Effector memory CD4-positive, alpha-beta T cell (primary cell): Measurements from ENCODE around the gene MUC4.
"Not testable (repeated sequence)": the region's sequence is repeated elsewhere in the genome, so short reads cannot be mapped to it uniquely, and the experiment has no call there.

ENCODE experiments used
- DNase-seq, 3 donors: peaks; one replicate each; pipeline ENCODE4 v3.0.0-alpha.2; 2020
- H3K27ac ChIP-seq: 2 replicates; pipeline ENCODE4 v1.7.0; 2013; ENCODE audit warnings: mild to moderate bottlenecking, low read length, moderate library complexity; ENCODE audit not compliant: insufficient read depth, poor library complexity, severe bottlenecking
- H3K27me3 ChIP-seq: replicated peaks from 2 replicates; pipeline ENCODE4 v1.7.0; 2013; ENCODE audit warnings: mild to moderate bottlenecking, low read length; ENCODE audit not compliant: insufficient read depth, control insufficient read depth, poor library complexity, severe bottlenecking
- H3K36me3 ChIP-seq: 2 replicates; pipeline ENCODE4 v1.7.0; 2013; ENCODE audit warnings: mild to moderate bottlenecking, low read length, moderate library complexity; ENCODE audit not compliant: control insufficient read depth, insufficient read depth
- H3K4me1 ChIP-seq: 2 replicates; pipeline ENCODE4 v1.7.0; 2013; ENCODE audit warnings: low read length, mild to moderate bottlenecking; ENCODE audit not compliant: control insufficient read depth, insufficient read depth, poor library complexity, severe bottlenecking
- H3K4me3 ChIP-seq: 2 replicates; pipeline ENCODE4 v1.7.0; 2013; ENCODE audit warnings: low read length, low read depth, mild to moderate bottlenecking; ENCODE audit not compliant: insufficient read depth, poor library complexity, severe bottlenecking
- H3K9me3 ChIP-seq: 2 replicates; pipeline ENCODE4 v1.7.0; 2013; ENCODE audit warnings: mild to moderate bottlenecking, low read length, moderate library complexity; ENCODE audit not compliant: control insufficient read depth

MUC4 gene

DNA sequence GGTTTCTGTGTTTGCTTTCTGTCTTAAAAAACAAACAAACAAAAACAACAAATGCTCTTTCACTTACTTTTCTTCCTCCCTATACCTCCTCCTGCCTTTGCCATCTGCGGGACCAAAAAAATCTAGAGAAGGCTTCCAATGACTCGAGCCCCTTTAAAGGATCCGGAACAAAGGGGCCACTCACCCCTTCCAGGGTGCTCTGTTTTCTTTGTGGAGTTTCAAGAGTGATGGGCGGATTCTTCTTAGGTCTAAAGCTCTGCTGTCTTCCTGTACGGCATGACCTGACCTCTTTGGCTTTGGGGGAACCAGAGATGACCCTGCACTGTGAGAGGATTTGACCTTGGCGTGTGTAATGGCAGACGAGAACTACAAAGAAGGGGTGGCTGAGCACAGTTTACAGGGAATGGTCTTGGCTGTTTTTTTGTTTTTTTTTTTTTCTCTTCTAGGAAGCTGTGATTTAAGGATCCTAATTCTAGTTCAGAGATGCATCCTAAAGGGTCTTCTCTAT, 93.2 kb downstream of the MUC4 start:
- no peaks in the 10 kb centered on the region for H3K4me1 ChIP-seq

DNA sequence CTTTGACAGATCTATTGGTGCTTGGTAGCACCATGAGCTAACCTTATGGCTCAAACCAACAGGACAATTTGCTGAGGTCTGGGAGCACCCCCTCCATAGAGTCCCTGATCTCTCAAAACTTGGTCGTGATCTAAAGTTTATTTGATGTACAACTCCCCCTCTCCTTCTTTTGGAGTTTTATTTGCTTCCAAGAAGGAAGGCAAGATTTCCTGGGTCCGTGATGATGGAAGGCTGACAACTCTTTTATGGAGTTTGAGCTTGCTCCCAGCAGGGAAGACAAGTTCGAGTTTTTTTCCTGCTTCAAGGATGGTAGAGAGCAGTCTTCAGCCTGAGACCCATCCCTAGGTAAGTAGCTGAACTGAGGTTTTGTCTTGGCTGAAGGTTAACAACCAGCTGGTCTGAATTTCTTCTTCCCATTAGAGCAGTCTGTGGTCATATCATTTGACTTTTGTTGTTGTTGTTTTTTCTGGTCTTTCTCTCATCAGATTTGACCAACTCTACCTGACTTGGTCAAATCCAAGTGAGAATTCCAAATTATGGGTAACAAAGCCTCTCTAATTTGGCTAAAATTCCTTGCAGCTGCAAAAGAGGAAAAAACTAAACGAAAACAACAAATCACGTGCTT, 93.8 kb downstream of the MUC4 start:
- no peak for DNase-seq
- H3K4me1 ChIP-seq: no peaks in the 10 kb centered on the region

More for the DNA sequence above, 93.2 kb downstream of the MUC4 start:
- H3K4me3 ChIP-seq: no peak overlapping the region
- no peaks in the 10 kb centered on the region for H3K9me3 ChIP-seq
- peaks cover 3% of the 10 kb centered on the region for H3K36me3 ChIP-seq
- H3K27ac ChIP-seq: no peak overlapping the region
- no peaks in the 10 kb centered on the region for H3K27me3 ChIP-seq
- DNase-seq: no peak

DNA sequence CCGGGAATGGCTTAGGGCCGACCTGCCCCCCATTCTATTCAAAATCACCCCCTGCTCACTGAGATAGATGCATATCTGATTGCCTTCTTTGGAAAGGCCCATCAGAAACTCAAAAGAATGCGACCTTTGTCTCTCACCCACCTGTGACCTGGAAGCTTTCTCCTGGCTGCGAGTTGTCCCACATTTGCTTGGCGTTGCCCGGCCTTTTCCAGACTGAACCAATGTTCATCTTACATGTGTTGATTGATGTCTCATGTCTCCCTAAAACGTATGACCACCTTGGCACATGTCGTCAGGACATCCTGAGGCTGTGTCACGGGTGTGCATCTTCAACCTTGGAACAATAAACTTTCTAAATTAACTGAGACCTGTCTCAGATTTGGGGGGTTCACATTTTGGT, 94.3 kb downstream of the MUC4 start:
- Histone ChIP-seq H3K27me3 (no peaks in the 10 kb centered on the region), H3K4me3 (no peak overlapping the region), H3K27ac (no peak overlapping the region), H3K9me3 (no peaks in the 10 kb centered on the region), H3K36me3 (peaks cover 3% of the 10 kb centered on the region), H3K4me1 (no peaks in the 10 kb centered on the region)
- DNase-seq: no peak

More for the DNA sequence above, 93.8 kb downstream of the MUC4 start:
- Histone ChIP-seq H3K9me3 (no peaks in the 10 kb centered on the region), H3K27me3 (no peaks in the 10 kb centered on the region), H3K36me3 (peaks cover 3% of the 10 kb centered on the region), H3K27ac (no peak overlapping the region), H3K4me3 (no peak overlapping the region)

DNA sequence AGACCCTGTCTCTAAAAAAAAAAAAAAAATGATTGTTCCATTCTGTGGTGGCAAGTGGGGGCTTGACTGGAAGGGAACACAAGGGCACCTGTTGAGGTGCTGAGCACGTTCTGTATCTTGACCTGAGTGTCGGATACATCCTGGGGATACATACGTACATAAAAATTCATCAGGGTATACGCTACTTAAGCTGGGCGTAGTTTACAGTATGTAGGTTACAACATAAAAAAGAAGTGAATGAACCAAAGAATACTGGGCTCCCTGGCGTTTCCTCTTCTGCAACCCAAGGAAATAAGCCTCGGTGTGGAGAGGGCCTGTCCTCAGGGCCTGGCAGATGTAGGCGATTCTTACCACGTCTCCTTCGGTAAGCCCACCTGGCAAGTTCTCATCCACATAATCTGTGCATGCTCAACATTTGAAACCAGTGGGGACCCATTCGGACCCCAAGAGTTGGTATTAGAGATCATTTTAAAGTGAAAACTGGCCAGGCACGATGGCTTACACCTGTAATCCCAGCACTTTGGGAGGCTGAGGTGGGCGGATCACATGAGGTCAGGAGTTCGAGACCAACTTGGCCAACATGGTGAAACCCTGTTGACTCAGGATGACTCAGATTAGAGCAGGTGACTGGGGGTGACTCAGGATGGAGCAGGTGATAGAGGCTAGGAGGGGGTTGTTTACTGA, 96.0 kb downstream of the MUC4 start:
- Histone ChIP-seq H3K36me3 (peaks cover 3% of the 10 kb centered on the region), H3K4me3 (no peak overlapping the region), H3K27me3 (no peaks in the 10 kb centered on the region), H3K4me1 (no peaks in the 10 kb centered on the region), H3K9me3 (no peaks in the 10 kb centered on the region), H3K27ac (no peak overlapping the region)
- no peak for DNase-seq

DNA sequence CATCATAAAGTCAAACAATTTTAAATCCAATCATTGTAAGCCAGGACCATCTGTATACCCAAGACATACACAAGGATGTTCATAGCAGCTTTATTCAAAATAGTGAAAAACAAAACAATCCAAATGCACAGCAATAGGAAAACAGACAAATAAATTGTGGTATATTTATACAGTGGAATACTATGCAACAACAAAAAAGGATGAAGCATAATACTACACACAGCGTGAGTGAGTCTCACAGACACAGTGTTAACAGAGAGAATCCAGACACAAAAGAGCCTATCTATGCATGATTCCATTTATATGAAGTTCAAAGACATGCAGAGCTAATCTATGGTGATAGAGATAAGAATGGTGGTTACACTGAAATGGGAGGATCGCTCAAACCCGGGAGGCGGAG, 96.6 kb downstream of the MUC4 start:
- Histone ChIP-seq H3K27me3 (no peaks in the 10 kb centered on the region), H3K4me3 (no peak overlapping the region), H3K4me1 (no peaks in the 10 kb centered on the region), H3K27ac (no peak overlapping the region), H3K36me3 (peaks cover 3% of the 10 kb centered on the region), H3K9me3 (no peaks in the 10 kb centered on the region)
- DNase-seq: no peak

DNA sequence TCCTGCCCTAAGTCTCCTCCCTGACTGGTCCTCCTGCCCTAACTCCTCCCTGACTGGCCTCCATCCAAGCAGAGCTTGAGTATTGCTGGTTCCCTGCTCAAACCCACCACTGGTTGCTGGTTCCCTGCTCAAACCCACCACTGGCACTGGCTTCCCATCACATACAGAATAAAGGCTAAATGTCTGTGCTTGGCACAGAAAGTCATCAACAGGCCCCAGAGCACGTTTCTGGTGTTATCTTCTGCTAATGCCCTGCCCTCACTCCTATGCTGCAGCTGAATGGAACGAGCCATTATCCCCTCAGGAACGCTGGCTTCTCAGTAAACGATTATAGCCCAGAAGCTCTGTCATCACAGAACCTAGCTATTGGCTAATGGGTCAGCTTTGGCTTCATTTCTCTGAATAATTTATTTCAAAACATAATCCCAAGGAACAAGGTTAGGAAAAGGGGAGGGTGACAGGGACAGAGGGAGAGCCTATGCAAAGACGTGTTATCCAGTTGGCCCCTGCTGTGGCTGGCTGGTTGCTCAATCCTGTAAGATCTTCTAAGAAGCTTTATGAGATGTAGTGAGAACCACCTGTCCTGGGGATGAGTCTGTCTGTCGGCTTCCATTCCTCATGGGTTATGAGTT, 97.2 kb downstream of the MUC4 start:
- H3K36me3 ChIP-seq: peaks cover 3% of the 10 kb centered on the region
- H3K4me3 ChIP-seq: no peak overlapping the region
- no peak for DNase-seq
- no peaks in the 10 kb centered on the region for H3K4me1 ChIP-seq
- H3K27ac ChIP-seq: no peak overlapping the region
- H3K9me3 ChIP-seq: no peaks in the 10 kb centered on the region
- H3K27me3 ChIP-seq: no peaks in the 10 kb centered on the region

DNA sequence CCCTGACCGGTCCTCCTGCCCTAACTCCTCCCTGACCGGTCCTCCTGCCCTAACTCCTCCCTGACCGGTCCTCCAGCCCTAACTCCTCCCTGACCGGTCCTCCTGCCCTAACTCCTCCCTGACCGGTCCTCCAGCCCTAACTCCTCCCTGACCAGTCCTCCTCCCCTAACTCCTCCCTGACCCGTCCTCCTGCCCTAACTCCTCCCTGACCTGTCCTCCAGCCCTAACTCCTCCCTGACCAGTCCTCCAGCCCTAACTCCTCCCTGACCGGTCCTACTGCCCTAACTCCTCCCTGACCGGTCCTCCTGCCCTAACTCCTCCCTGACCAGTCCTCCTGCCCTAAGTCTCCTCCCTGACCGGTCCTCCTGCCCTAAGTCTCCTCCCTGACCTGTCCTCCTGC, 98.6 kb downstream of the MUC4 start:
- not testable (repeated sequence) for DNase-seq, H3K36me3 ChIP-seq, H3K4me3 ChIP-seq

DNA sequence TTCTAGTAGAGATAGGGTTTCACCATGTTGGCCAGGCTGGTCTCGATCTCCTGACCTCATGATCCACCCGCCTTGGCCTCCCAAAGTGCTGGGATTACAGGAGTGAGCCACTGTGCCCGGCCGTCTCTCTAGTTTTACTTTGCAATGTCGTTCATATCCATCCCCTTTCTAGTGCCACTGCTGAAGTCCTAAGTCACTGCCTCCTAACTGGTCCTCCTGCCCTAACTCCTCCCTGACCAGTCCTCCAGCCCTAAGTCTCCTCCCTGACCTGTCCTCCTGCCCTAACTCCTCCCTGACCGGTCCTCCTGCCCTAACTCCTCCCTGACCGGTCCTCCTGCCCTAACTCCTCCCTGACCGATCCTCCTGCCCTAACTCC, 99.2 kb downstream of the MUC4 start:
- H3K4me1 ChIP-seq, H3K36me3 ChIP-seq, H3K27ac ChIP-seq, H3K9me3 ChIP-seq, DNase-seq, H3K4me3 ChIP-seq, H3K27me3 ChIP-seq: not testable (repeated sequence)

More for the DNA sequence above, 98.6 kb downstream of the MUC4 start:
- not testable (repeated sequence) for H3K4me1 ChIP-seq, H3K9me3 ChIP-seq, H3K27me3 ChIP-seq, H3K27ac ChIP-seq

DNA sequence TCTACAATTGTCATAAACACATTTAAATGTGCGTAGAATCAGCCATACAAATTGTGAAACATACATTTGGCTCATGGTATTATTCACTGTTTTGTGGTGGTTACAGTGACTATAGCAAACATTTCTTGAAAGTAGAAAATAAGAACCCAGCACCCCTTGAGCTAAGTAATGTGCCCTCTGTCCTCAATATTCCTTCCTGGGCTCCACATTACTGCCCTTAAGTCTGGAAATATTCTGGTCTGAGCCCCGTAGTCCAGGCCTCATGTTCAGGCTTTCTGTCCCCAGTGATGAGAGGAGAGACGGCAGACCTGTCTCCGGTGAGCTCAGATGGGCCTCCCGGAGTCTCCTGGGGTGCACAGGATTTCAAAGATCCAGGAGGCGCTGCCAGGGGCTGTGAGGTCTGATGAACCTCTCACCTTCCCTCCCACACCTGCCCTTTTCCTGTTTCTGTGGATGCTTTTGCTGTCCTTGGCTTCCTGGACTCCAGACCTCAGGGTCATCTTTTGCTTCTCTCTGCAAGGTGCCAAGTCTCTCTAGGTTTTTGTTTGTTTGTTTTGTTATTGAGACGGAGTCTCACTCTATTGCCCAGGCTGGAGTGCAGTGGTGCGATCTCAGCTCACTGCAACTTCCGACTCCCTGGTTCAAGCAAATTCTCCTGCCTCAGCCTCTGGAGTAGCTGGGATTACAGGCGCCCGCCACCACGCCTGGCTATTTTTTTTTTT, 99.8 kb downstream of the MUC4 start:
- no peaks in the 10 kb centered on the region for H3K4me1 ChIP-seq
- no peak for DNase-seq
- H3K36me3 ChIP-seq: peaks cover 6% of the 10 kb centered on the region
- no peak overlapping the region for H3K4me3 ChIP-seq
- no peak overlapping the region for H3K27ac ChIP-seq
- no peaks in the 10 kb centered on the region for H3K9me3 ChIP-seq
- H3K27me3 ChIP-seq: no peaks in the 10 kb centered on the region
